ENCODE data around the gene RPAP3.

GRCh38 chr12:47742253-47742825, 36.5 kb upstream of the RPAP3 start:
- peak; percentile 99 for TF ChIP-seq CTCF (IDR thresholded peaks at IDR 0.05)
- TF ChIP-seq ELF4 (CRISPR knock-in tag; IDR thresholded peaks at IDR 0.05; ENCODE audit: low read depth): no peak
- TF ChIP-seq KAT7 (CRISPR knock-in tag; IDR thresholded peaks at IDR 0.05; ENCODE audit: borderline replicate concordance): no peak
- TF ChIP-seq USF2 (CRISPR knock-in tag; IDR thresholded peaks at IDR 0.05): no peak
- TF ChIP-seq HMGXB4 (CRISPR knock-in tag; IDR thresholded peaks at IDR 0.05): no peak
